HG02588 (cell line): ENCODE data around the gene ETV7.
"Not testable (repeated sequence)": the region's sequence is repeated elsewhere in the genome, so short reads cannot be mapped to it uniquely, and the experiment has no call there.

Experiments
- ATAC-seq: cut with Tn5 transposase; IDR thresholded peaks from one replicate; pipeline ENCODE4 v1.9.1; 2021; ENCODE audit warnings: mild to moderate bottlenecking, moderate library complexity; ENCODE audit not compliant: unreplicated experiment

The ETV7 gene

GRCh38 chr6:36343109-36343680, 44.3 kb downstream of the ETV7 start:
- ATAC-seq = no peak

- no peak for ATAC-seq
Observed at GRCh38 chr6:36340618-36341454, 46.6 kb downstream of the ETV7 start.

GRCh38 chr6:36340306-36340617, 47.2 kb downstream of the ETV7 start:
- ATAC-seq = no peak

GRCh38 chr6:36339146-36339545, 48.3 kb downstream of the ETV7 start:
- ATAC-seq = no peak

GRCh38 chr6:36338223-36338622, 49.2 kb downstream of the ETV7 start:
- ATAC-seq = not testable (repeated sequence)

- no peak for ATAC-seq
Observed at GRCh38 chr6:36337814-36338213, 49.7 kb downstream of the ETV7 start.

GRCh38 chr6:36336779-36337241, 50.7 kb downstream of the ETV7 start, which contains the start of gene BNIP5:
Gene BNIP5, minus strand, starts transcription at chr6:36336888. Its CDS starts 6,198 bp downstream, at chr6:36330690.
- ATAC-seq = no peak

- no peak for ATAC-seq
Observed at GRCh38 chr6:36336208-36336710, 51.2 kb downstream of the ETV7 start.

GRCh38 chr6:36335465-36336207, 51.8 kb downstream of the ETV7 start:
- ATAC-seq = no peak

- ATAC-seq = no peak
Observed at GRCh38 chr6:36334832-36335459, 52.5 kb downstream of the ETV7 start.

- no peak for ATAC-seq
Observed at GRCh38 chr6:36333931-36334725, 53.3 kb downstream of the ETV7 start.

GRCh38 chr6:36333171-36333895, 54.1 kb downstream of the ETV7 start:
- ATAC-seq = no peak

- ATAC-seq = no peak
Observed at GRCh38 chr6:36331381-36331780, 56.1 kb downstream of the ETV7 start.

- ATAC-seq = no peak
Observed at GRCh38 chr6:36330366-36330765, 57.1 kb downstream of the ETV7 start.

- no peak for ATAC-seq
Observed at GRCh38 chr6:36329798-36330291, 57.6 kb downstream of the ETV7 start.

- no peak for ATAC-seq
Observed at GRCh38 chr6:36328600-36328999, 58.9 kb downstream of the ETV7 start.

- no peak for ATAC-seq
Observed at GRCh38 chr6:36327919-36328236, 59.6 kb downstream of the ETV7 start.

GRCh38 chr6:36327226-36327918, 60.1 kb downstream of the ETV7 start:
- no peak for ATAC-seq
